Measurements from ENCODE around the gene SIPA1L3.

DNA sequence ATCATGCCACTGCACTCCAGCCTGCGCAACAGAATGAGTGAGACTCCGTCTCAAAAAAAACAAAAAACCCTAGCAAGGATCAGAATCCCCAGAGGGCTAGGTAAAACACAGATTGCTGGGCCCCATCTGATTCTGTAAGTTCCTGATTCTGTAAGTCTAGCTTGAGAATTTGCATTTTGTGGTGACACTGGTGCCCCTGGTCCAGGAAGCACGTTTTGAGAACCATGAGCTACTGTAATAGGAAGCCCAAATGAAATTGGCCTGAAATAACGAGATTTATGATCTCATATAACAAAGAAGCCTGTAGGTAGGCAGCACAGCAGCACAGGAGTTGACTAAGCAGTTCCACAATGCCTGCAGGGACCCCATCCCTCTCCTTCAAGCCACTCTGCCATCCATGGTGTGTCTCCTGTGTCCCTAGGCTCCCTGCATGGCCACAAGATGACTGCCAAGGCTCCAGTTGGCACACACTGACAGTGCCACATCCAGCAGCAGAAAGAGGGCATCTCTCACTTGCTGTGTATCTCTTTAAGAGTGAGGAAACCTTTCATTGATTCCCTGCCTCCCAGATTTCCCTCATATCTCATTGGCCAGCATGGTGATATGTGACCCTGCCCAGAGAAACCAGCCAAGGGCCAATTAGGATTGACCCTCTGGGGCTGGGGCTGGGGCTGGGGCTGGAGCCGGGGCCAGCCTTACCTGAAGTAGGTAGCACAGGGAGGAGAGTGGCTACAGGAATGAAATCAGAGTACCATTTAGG is 21.7 kb downstream of the SIPA1L3 start:
- TF ChIP-seq, protein P1, sequence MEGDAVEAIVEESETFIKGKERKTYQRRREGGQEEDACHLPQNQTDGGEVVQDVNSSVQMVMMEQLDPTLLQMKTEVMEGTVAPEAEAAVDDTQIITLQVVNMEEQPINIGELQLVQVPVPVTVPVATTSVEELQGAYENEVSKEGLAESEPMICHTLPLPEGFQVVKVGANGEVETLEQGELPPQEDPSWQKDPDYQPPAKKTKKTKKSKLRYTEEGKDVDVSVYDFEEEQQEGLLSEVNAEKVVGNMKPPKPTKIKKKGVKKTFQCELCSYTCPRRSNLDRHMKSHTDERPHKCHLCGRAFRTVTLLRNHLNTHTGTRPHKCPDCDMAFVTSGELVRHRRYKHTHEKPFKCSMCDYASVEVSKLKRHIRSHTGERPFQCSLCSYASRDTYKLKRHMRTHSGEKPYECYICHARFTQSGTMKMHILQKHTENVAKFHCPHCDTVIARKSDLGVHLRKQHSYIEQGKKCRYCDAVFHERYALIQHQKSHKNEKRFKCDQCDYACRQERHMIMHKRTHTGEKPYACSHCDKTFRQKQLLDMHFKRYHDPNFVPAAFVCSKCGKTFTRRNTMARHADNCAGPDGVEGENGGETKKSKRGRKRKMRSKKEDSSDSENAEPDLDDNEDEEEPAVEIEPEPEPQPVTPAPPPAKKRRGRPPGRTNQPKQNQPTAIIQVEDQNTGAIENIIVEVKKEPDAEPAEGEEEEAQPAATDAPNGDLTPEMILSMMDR (conservative IDR thresholded peaks at IDR 0.05; ENCODE audit: low read depth, low read length) = no peak
- TF ChIP-seq EZH2 (IDR thresholded peaks at IDR 0.05; ENCODE audit: borderline replicate concordance, low read depth, low read length, poor library complexity, severe bottlenecking) = no peak

Measured in A673 (cell line).